Heart left ventricle (tissue), 13 donors: ENCODE data around the gene PTK7.

Experiments used
- CTCF ChIP-seq, 12 donors: fragments of 200-600 bp; sonication (generic) in 4 of 12; IDR thresholded peaks; one replicate each; pipeline versions ENCODE4 v1.5.0 to v1.8.0; 2018 to 2022; ENCODE audit warnings: antibody characterized with exemption in 12 of 12, mild to moderate bottlenecking in 5 of 12
- POLR2A ChIP-seq, 2 donors: fragments of 450-650 bp; IDR thresholded peaks; one replicate each; pipeline ENCODE4 v1.6.1; 2017; ENCODE audit warnings: antibody characterized with exemption in 2 of 2, mild to moderate bottlenecking in 2 of 2, moderate library complexity in 2 of 2
- donor health status: ischemic (EF 13 %, LVEDD 7.1; RV severe dilation, severe dysfunction).
- donor health status: DM: no; HTN: yes; CAD: no.
- donor health status: DM: no; HTN: no; CAD: no.
- donor health status: ischemic (EF 25% LVEDD 6.9; RV normal size, moderate dysfunction).
- donor health status: ischemic (EF 25% LVEDD 5.7; RV mildly dilated, moderate dysfunction).
- donor health status: ischemic (EF 35%, LVEDD 5.7; RV mildly dilated, moderate dysfunction).
- donor health status: nonischemic (EF 11% LVEDD 7.7; RV severe dilation, severe dysfunction).
- donor health status: DM: yes; HTN: yes; CAD: no.
- donor health status: PGD.
- donor health status: ischemic (EF 29% LVEDD 5.4; RV normal size, mild dysfunction).
- donor health status: nonischemic (EF 23%, LVEDD 6.1; RV moderate dilation, normal function).

- TF ChIP-seq CTCF (IDR thresholded peaks at IDR 0.05): no peak
- no peak for TF ChIP-seq POLR2A (IDR thresholded peaks at IDR 0.05)
Observed at GRCh38 chr6:43086022-43086658, 10.0 kb downstream of the PTK7 start.
